PC-3 (cell line): Measurements from ENCODE around the gene USP34. TPM values are rescaled to one million over a fixed set of nuclear protein-coding genes. Genes with fewer than 3 reads are reported as not detected.

ENCODE experiments used
- ATAC-seq: fragments of 200-7000 bp; cut with Tn5 transposase; 2 replicates; pipeline ENCODE4 v1.9.1; 2020; ENCODE audit warnings: mild to moderate bottlenecking, moderate library complexity
- BruUV-seq: library from RNA; stranded (reverse); fragments of 400-500 nt; replicated peaks from 2 replicates; lab custom pipeline; 2021; lab: Mats Ljungman, UMichigan
- CTCF ChIA-PET: fragments of 300-600 bp; sonication (Branson Sonifier 250); formaldehyde crosslinking; loops from one replicate; lab custom pipeline; 2022; ENCODE audit warnings: antibody characterized with exemption; lab: Charles Lee
- POLR2A ChIA-PET: fragments of 300-600 bp; sonication (Branson Sonifier 250); formaldehyde crosslinking; loops from one replicate; lab custom pipeline; 2022; ENCODE audit warnings: antibody characterized with exemption; ENCODE audit not compliant: unreplicated experiment; lab: Charles Lee
- DNase-seq: peaks from one replicate; pipeline ENCODE4 v3.0.0-alpha.2; 2015
- H2AFZ ChIP-seq: fragments of 300-600 bp; sonication (generic); 2 replicates; pipeline ENCODE4 v1.6.0; 2016; ENCODE audit warnings: antibody characterized with exemption, low read length
- H3F3A ChIP-seq: fragments of 300-600 bp; sonication (generic); one replicate; pipeline ENCODE4 v1.6.0; 2017; ENCODE audit warnings: antibody characterized with exemption, low read length, control low read depth, mild to moderate bottlenecking; ENCODE audit not compliant: unreplicated experiment
- H3K27ac ChIP-seq: fragments of 300-600 bp; sonication (generic); 2 replicates; pipeline ENCODE4 v1.5.1; 2016; ENCODE audit warnings: mild to moderate bottlenecking, low read length
- H3K27me3 ChIP-seq: fragments of 300-600 bp; sonication (generic); 2 replicates; pipeline ENCODE4 v1.6.1; 2016; ENCODE audit warnings: low read length, mixed read lengths
- H3K36me3 ChIP-seq: fragments of 300-600 bp; sonication (generic); 2 replicates; pipeline ENCODE4 v1.6.1; 2016; ENCODE audit warnings: low read depth, mixed run types, low read length, mixed read lengths
- H3K4me1 ChIP-seq: fragments of 300-600 bp; sonication (generic); 2 replicates; pipeline ENCODE4 v1.5.1; 2016; ENCODE audit warnings: low read length; ENCODE audit not compliant: insufficient read depth
- H3K4me2 ChIP-seq: fragments of 300-600 bp; sonication (generic); 2 replicates; pipeline ENCODE4 v1.6.0; 2016; ENCODE audit warnings: low read length
- H3K4me3 ChIP-seq: fragments of 300-600 bp; sonication (generic); 2 replicates; pipeline ENCODE4 v1.5.1; 2016; ENCODE audit warnings: mild to moderate bottlenecking, low read length, mixed read lengths
- H3K79me2 ChIP-seq: fragments of 300-600 bp; sonication (generic); 2 replicates; pipeline ENCODE4 v1.6.1; 2017; ENCODE audit warnings: low read length, mixed read lengths
- H3K9ac ChIP-seq: fragments of 300-600 bp; sonication (generic); 2 replicates; pipeline ENCODE4 v1.6.0; 2016; ENCODE audit warnings: mild to moderate bottlenecking, low read length
- H3K9me2 ChIP-seq: fragments of 300-600 bp; sonication (generic); replicated peaks from 2 replicates; pipeline ENCODE4 v1.6.1; 2016; ENCODE audit warnings: mixed run types, low read length, mixed read lengths
- H3K9me3 ChIP-seq: fragments of 300-600 bp; sonication (generic); 2 replicates; pipeline ENCODE4 v1.6.1; 2016; ENCODE audit warnings: low read length, mixed read lengths
- H4K20me1 ChIP-seq: fragments of 300-600 bp; sonication (generic); 2 replicates; pipeline ENCODE4 v1.6.1; 2016; ENCODE audit warnings: low read length, mixed read lengths
- EZH2 ChIP-seq: fragments of 300-600 bp; sonication (generic); IDR thresholded peaks from one replicate; pipeline ENCODE4 v1.6.1; 2017; ENCODE audit warnings: antibody characterized with exemption, mild to moderate bottlenecking, low read length; ENCODE audit not compliant: unreplicated experiment
- EZH2phosphoT487 ChIP-seq: fragments of 300-600 bp; sonication (generic); IDR thresholded peaks from 2 replicates; pipeline ENCODE4 v1.6.1; 2018; ENCODE audit warnings: mild to moderate bottlenecking, antibody characterized with exemption, low read length, borderline replicate concordance
- intact Hi-C: fragments of 100-400 bp; cut with micrococcal nuclease; formaldehyde crosslinking; loops from 2 replicates; pipeline ENCODE4 v1.9.0; 2023
- total RNA-seq: library from RNA; depleted of rRNA; stranded (reverse); fragments of >200 nt; gene quantifications from 2 replicates; pipeline ENCODE4 v1.2.3, GENCODE V29; 2014
- TF ChIP-seq, protein P1 (sequence below): fragments of 300-600 bp; sonication (generic); conservative IDR thresholded peaks from 2 replicates; pipeline ENCODE4 v1.5.1; 2017; ENCODE audit warnings: antibody characterized with exemption, low read depth, mild to moderate bottlenecking, low read length

The USP34 gene
- total RNA-seq, 1 experiment from 2014 or later: 67.1 TPM

DNA sequence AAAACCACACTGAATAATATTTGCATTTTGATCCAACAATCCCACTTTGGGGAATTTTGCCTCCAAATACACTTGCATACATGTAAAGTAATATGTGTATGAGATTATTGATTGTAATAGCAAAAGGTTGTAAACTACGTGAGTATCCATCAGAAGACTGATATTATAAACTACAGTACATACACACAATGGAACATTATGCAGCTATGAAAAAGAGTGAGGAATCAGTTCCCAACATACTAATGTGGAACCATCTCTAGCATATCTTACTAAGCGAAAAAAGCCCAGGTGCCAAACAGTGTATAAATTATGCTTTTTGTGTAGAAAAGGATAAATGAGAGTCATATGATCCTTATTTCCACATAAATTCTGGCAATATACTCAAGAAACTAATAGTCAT, 324.9 kb downstream of the USP34 start:
- Histone ChIP-seq H3K9me2 (no peaks in the 10 kb centered on the region), H4K20me1 (no peaks in the 10 kb centered on the region), H3K4me1 (peaks cover 6% of the 10 kb centered on the region), H3F3A (no peaks in the 10 kb centered on the region), H3K79me2 (peaks cover 9% of the 10 kb centered on the region), H3K9me3 (no peaks in the 10 kb centered on the region), H3K4me3 (peak overlapping the region; percentile 65; the same call in 1 of the 2 replicates), H3K27me3 (no peaks in the 10 kb centered on the region), H3K4me2 (peak overlapping the region; percentile 72), H3K36me3 (peaks cover 5% of the 10 kb centered on the region; the same call in 1 of the 2 replicates), H3K9ac (peak overlapping the region; percentile 74; the same call in 1 of the 2 replicates), H3K27ac (no peak overlapping the region), H2AFZ (no peak overlapping the region)
- ChIA-PET CTCF (no interaction called here), POLR2A (no interaction called here)
- ATAC-seq (no peak), DNase-seq (no peak)
- intact Hi-C loops: no loop called here
- BruUV-seq: no TSS peak
- TF ChIP-seq EZH2 (no peak), EZH2phosphoT487 (no peak)
- TF ChIP-seq, protein P1, sequence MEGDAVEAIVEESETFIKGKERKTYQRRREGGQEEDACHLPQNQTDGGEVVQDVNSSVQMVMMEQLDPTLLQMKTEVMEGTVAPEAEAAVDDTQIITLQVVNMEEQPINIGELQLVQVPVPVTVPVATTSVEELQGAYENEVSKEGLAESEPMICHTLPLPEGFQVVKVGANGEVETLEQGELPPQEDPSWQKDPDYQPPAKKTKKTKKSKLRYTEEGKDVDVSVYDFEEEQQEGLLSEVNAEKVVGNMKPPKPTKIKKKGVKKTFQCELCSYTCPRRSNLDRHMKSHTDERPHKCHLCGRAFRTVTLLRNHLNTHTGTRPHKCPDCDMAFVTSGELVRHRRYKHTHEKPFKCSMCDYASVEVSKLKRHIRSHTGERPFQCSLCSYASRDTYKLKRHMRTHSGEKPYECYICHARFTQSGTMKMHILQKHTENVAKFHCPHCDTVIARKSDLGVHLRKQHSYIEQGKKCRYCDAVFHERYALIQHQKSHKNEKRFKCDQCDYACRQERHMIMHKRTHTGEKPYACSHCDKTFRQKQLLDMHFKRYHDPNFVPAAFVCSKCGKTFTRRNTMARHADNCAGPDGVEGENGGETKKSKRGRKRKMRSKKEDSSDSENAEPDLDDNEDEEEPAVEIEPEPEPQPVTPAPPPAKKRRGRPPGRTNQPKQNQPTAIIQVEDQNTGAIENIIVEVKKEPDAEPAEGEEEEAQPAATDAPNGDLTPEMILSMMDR: no peak

DNA sequence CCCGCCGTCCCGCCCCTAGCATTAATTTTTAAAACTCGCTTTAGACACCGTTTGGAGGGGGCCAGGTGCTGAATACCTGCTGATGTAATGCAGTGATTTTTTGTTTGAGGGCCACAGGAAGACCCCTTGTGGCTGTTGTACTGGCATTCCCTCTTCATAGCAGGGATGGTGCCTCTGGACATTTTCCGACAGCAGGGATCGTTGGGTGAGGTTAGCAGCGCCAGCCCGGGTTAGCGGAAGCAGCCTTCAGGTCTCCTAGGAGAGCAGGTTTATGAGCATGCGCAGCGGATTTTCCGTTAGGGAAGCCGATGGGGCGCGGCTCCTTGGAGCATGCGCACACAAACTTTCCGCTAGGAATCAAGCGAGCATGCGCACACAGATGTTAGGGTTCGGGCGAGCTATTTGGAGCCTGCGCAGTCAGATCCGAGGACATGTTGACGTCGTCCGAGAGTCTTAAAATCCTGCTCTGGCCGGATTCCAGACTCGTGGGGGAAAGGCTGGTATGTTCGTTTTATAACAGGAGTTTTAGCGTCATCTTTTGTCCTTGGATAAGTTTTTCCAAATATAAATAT, 326.1 kb downstream of the USP34 start:
- Histone ChIP-seq H3K4me2 (peak overlapping the region; percentile 72), H3K79me2 (peaks cover 9% of the 10 kb centered on the region), H3K36me3 (peaks cover 5% of the 10 kb centered on the region; the same call in 1 of the 2 replicates), H3K27me3 (no peaks in the 10 kb centered on the region), H3K9me3 (no peaks in the 10 kb centered on the region), H3K9me2 (no peaks in the 10 kb centered on the region), H3K9ac (peak overlapping the region; percentile 74), H3F3A (no peaks in the 10 kb centered on the region), H2AFZ (peak overlapping the region; percentile 63), H4K20me1 (no peaks in the 10 kb centered on the region), H3K4me1 (peaks cover 6% of the 10 kb centered on the region), H3K4me3 (peak overlapping the region; percentile 65), H3K27ac (no peak overlapping the region)
- ATAC-seq (peak; percentile 96), DNase-seq (peak; percentile 99)
- intact Hi-C loops: no loop called here
- TSS peak; percentile 72 for BruUV-seq
- ChIA-PET CTCF (interaction anchor here (0.6 kb wide), 1 partner anchor 9 kb away, joined by 4 read pairs; no protein-coding TSS in a partner anchor), POLR2A (interaction anchor here (0.6 to 0.7 kb wide), 3 partner anchors 196 to 394 kb away, joined by 3 to 5 read pairs (median 3); no protein-coding TSS in a partner anchor)
- TF ChIP-seq EZH2phosphoT487: no peak
- no peak for TF ChIP-seq EZH2
- TF ChIP-seq, protein P1: no peak

DNA sequence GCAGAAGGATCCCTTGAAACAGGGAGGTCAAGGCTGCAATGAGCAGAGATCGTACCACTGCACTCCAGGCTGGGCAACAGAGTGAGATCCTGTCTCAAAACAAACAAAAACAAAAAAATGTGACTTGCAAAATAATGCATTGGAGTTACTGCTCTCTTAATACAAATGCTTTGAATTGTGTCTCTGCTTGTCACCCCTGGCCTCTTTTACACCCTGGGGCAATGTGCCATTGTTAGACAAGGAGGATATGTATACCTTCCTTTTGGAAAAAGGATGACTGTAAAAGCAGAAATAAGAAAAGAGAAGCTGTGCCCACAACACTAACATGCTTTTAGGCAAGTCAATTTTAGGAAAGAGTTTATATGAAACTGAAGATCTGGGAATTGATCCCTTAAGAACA, 329.7 kb downstream of the USP34 start:
- no peaks in the 10 kb centered on the region for H3K36me3 ChIP-seq
- H3K9ac ChIP-seq: no peak overlapping the region
- no peaks in the 10 kb centered on the region for H3K9me3 ChIP-seq
- intact Hi-C loops: no loop called here
- no peak overlapping the region for H3K4me2 ChIP-seq
- DNase-seq (no peak), ATAC-seq (no peak)
- TF ChIP-seq, protein P1: no peak
- no peak for TF ChIP-seq EZH2phosphoT487
- TF ChIP-seq EZH2: no peak
- no peaks in the 10 kb centered on the region for H3F3A ChIP-seq
- POLR2A ChIA-PET: no interaction called here
- H3K27ac ChIP-seq: no peak overlapping the region
- H3K79me2 ChIP-seq: peaks cover 9% of the 10 kb centered on the region
- no peaks in the 10 kb centered on the region for H3K27me3 ChIP-seq
- no peaks in the 10 kb centered on the region for H3K9me2 ChIP-seq
- no peak overlapping the region for H2AFZ ChIP-seq
- H3K4me3 ChIP-seq: no peak overlapping the region
- BruUV-seq: no TSS peak
- H4K20me1 ChIP-seq: no peaks in the 10 kb centered on the region
- peaks cover 6% of the 10 kb centered on the region for H3K4me1 ChIP-seq
- CTCF ChIA-PET: no interaction called here
